T-helper 2 cell treated with Interferon-gamma antibody and Interleukin-4, amounts not matched to agents 5 μg/mL and 100 μg/mL, for 36 hours (primary cell): Measurements from ENCODE around the gene CPLX3.
A peak's percentile ranks its signal among the peaks of the same experiment; 100 is the strongest.

Source experiments
- DNase-seq: peaks from one replicate; pipeline ENCODE4 v3.0.0; 2021; ENCODE audit warnings: low spot score
- H3K27ac Mint-ChIP-seq: one replicate; pipeline ENCODE4 v1.8.0; 2021; ENCODE audit warnings: mild to moderate bottlenecking, mixed read lengths
- H3K27me3 Mint-ChIP-seq: one replicate; pipeline ENCODE4 v1.8.0; 2021; ENCODE audit warnings: low read depth, mixed read lengths
- H3K36me3 Mint-ChIP-seq: one replicate; pipeline ENCODE4 v1.8.0; 2021; ENCODE audit warnings: low read depth, mixed read lengths
- H3K4me1 Mint-ChIP-seq: one replicate; pipeline ENCODE4 v1.8.0; 2021; ENCODE audit warnings: low read depth, mixed read lengths
- H3K4me3 Mint-ChIP-seq: one replicate; pipeline ENCODE4 v1.8.0; 2022; ENCODE audit warnings: mild to moderate bottlenecking, moderate library complexity, mixed read lengths
- H3K9me3 Mint-ChIP-seq: one replicate; pipeline ENCODE4 v1.8.0; 2021; ENCODE audit warnings: mixed read lengths

CPLX3 gene

GRCh38 chr15:74833376-74834107 lies 7.1 kb downstream of the CPLX3 start:
- Mint-ChIP-seq H3K36me3 (peaks cover 5% of the 10 kb centered on the region), H3K27me3 (peaks cover 2% of the 10 kb centered on the region), H3K4me3 (no peak overlapping the region), H3K9me3 (no peaks in the 10 kb centered on the region), H3K4me1 (peaks cover 6% of the 10 kb centered on the region), H3K27ac (no peak overlapping the region)
- DNase-seq = no peak

GRCh38 chr15:74835312-74835823 lies 8.9 kb downstream of the CPLX3 start:
- H3K4me1 Mint-ChIP-seq = peaks cover 2% of the 10 kb centered on the region
- no peaks in the 10 kb centered on the region for H3K9me3 Mint-ChIP-seq
- H3K27me3 Mint-ChIP-seq = no peaks in the 10 kb centered on the region
- H3K27ac Mint-ChIP-seq = no peak overlapping the region
- no peak for DNase-seq
- H3K36me3 Mint-ChIP-seq = peaks cover 11% of the 10 kb centered on the region
- no peak overlapping the region for H3K4me3 Mint-ChIP-seq

GRCh38 chr15:74836846-74837245 lies 10.4 kb downstream of the CPLX3 start:
- Mint-ChIP-seq H3K4me3 (no peak overlapping the region), H3K36me3 (peaks cover 25% of the 10 kb centered on the region), H3K9me3 (no peaks in the 10 kb centered on the region), H3K27ac (no peak overlapping the region), H3K4me1 (peaks cover 14% of the 10 kb centered on the region), H3K27me3 (no peaks in the 10 kb centered on the region)
- DNase-seq = no peak

- Mint-ChIP-seq H3K9me3 (no peaks in the 10 kb centered on the region), H3K36me3 (peaks cover 31% of the 10 kb centered on the region), H3K4me1 (peaks cover 21% of the 10 kb centered on the region), H3K27me3 (no peaks in the 10 kb centered on the region), H3K4me3 (no peak overlapping the region), H3K27ac (no peak overlapping the region)
- DNase-seq = no peak
Observed at GRCh38 chr15:74837482-74838136, 11.2 kb downstream of the CPLX3 start.

GRCh38 chr15:74838137-74838516 lies 11.7 kb downstream of the CPLX3 start:
- Mint-ChIP-seq H3K36me3 (peaks cover 31% of the 10 kb centered on the region), H3K4me3 (no peak overlapping the region), H3K4me1 (peaks cover 21% of the 10 kb centered on the region), H3K9me3 (no peaks in the 10 kb centered on the region), H3K27ac (no peak overlapping the region), H3K27me3 (no peaks in the 10 kb centered on the region)
- DNase-seq = no peak

GRCh38 chr15:74838746-74839525 lies 12.5 kb downstream of the CPLX3 start:
- peaks cover 31% of the 10 kb centered on the region for H3K36me3 Mint-ChIP-seq

GRCh38 chr15:74839526-74840395 lies 13.3 kb downstream of the CPLX3 start:
- Mint-ChIP-seq H3K36me3 (peaks cover 39% of the 10 kb centered on the region), H3K9me3 (no peaks in the 10 kb centered on the region), H3K27ac (no peak overlapping the region), H3K4me3 (no peak overlapping the region), H3K27me3 (no peaks in the 10 kb centered on the region), H3K4me1 (peaks cover 29% of the 10 kb centered on the region)
- DNase-seq = no peak

More at GRCh38 chr15:74838746-74839525, 12.5 kb downstream of the CPLX3 start:
- H3K4me3 Mint-ChIP-seq = no peak overlapping the region
- H3K27ac Mint-ChIP-seq = peak overlapping the region; percentile 20
- H3K4me1 Mint-ChIP-seq = peaks cover 23% of the 10 kb centered on the region
- DNase-seq = no peak
- no peaks in the 10 kb centered on the region for H3K27me3 Mint-ChIP-seq
- H3K9me3 Mint-ChIP-seq = no peaks in the 10 kb centered on the region

GRCh38 chr15:74840851-74841775 lies 14.7 kb downstream of the CPLX3 start:
- H3K4me1 Mint-ChIP-seq = peaks cover 39% of the 10 kb centered on the region
- H3K27ac Mint-ChIP-seq = peak overlapping the region; percentile 53
- H3K36me3 Mint-ChIP-seq = peaks cover 42% of the 10 kb centered on the region
- no peaks in the 10 kb centered on the region for H3K27me3 Mint-ChIP-seq
- peak overlapping the region; percentile 91 for H3K4me3 Mint-ChIP-seq
- H3K9me3 Mint-ChIP-seq = no peaks in the 10 kb centered on the region
- no peak for DNase-seq

- H3K27ac Mint-ChIP-seq = peak overlapping the region; percentile 53
- no peaks in the 10 kb centered on the region for H3K9me3 Mint-ChIP-seq
- peaks cover 44% of the 10 kb centered on the region for H3K4me1 Mint-ChIP-seq
- H3K36me3 Mint-ChIP-seq = peaks cover 43% of the 10 kb centered on the region
- peak overlapping the region; percentile 91 for H3K4me3 Mint-ChIP-seq
- no peaks in the 10 kb centered on the region for H3K27me3 Mint-ChIP-seq
- no peak for DNase-seq
Observed at GRCh38 chr15:74841891-74842373, 15.5 kb downstream of the CPLX3 start.

- Mint-ChIP-seq H3K4me3 (peak within 1 kb of the TSS; percentile 91), H3K27me3 (no peaks in the 10 kb centered on the region), H3K27ac (peak within 1 kb of the TSS; percentile 97), H3K36me3 (peaks cover 51% of the 10 kb centered on the region), H3K9me3 (no peaks in the 10 kb centered on the region), H3K4me1 (peaks cover 47% of the 10 kb centered on the region)
- peak; percentile 93 for DNase-seq
Observed at GRCh38 chr15:74842581-74843444, 16.4 kb downstream of the CPLX3 start, which contains the start of gene ULK3. TSS of gene ULK3 (minus strand) at chr15:74843156. CDS start at chr15:74843105, 51 bp downstream.

- H3K9me3 Mint-ChIP-seq = no peaks in the 10 kb centered on the region
- peaks cover 47% of the 10 kb centered on the region for H3K4me1 Mint-ChIP-seq
- H3K27ac Mint-ChIP-seq = peak overlapping the region; percentile 90
- peak overlapping the region; percentile 76 for H3K4me3 Mint-ChIP-seq
- H3K27me3 Mint-ChIP-seq = no peaks in the 10 kb centered on the region
- DNase-seq = no peak
- H3K36me3 Mint-ChIP-seq = peaks cover 55% of the 10 kb centered on the region
Observed at GRCh38 chr15:74843445-74843828, 17.0 kb downstream of the CPLX3 start.
